ENCODE results near the gene AUTS2.
"Not testable (repeated sequence)": the region's sequence is repeated elsewhere in the genome, so short reads cannot be mapped to it uniquely, and the experiment has no call there.

AUTS2 gene

DNA sequence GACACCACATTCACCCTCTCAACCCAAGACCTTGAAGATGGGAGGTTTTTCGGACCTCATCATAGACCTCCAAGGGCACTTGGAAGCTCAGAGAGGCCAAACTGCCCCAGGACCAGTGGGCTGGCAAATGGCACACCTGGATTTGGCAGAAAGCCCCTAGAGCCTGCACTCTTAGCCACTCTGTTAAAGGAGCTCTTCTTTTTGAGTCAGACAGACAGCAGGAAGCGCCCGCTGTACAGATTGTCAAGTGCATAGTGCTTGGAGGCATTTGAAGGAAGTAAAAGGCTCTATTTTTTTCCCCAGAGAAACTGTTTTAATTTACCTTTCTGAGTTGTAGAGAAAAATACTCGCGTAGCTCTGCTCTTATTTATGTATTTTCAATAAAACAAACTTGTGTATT is 1125.1 kb downstream of the AUTS2 start:
- no peak for TF ChIP-seq POLR2A (IDR thresholded peaks at IDR 0.05; ENCODE audit: low read depth, low read length)
- no peak for TF ChIP-seq TAF1 (IDR thresholded peaks at IDR 0.05; ENCODE audit: low read depth, low read length)
- TF ChIP-seq SPI1 (IDR thresholded peaks at IDR 0.05; ENCODE audit: low read depth, low read length): no peak
- no peak for TF ChIP-seq PAX5 (IDR thresholded peaks at IDR 0.05; ENCODE audit: insufficient read depth, low read length, severe bottlenecking)
- no peak for TF ChIP-seq POU2F2 (IDR thresholded peaks at IDR 0.05; ENCODE audit: low read depth, low read length)
- no peak for TF ChIP-seq POLR2AphosphoS5 (IDR thresholded peaks at IDR 0.05; ENCODE audit: low read depth, low read length)
- no peak for DNase-seq (ENCODE audit: insufficient read length, low spot score)
- no peak for FAIRE-seq

DNA sequence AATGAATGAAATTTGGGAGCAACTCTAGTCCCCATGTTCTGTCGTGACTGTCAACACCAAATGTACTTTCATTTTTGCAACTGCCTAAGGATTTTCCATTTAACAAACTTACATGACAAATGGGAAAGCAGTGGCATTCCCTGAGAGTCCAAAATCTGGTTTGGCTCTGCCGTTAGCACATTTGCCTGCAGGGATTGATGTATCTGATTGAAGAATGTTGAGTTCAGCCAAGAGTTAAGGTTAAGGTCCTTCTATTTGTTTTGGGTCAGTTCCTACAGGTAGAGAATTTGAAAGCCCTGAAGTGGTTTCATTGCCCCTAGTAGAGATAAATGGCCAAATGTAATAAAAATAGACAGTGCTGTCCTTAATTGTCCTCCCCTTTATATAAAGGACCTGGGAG is 1127.2 kb downstream of the AUTS2 start:
- no peak for DNase-seq (ENCODE audit: insufficient read length, low spot score)
- no peak for TF ChIP-seq TAF1 (IDR thresholded peaks at IDR 0.05; ENCODE audit: low read depth, low read length)
- no peak for TF ChIP-seq SPI1 (IDR thresholded peaks at IDR 0.05; ENCODE audit: low read depth, low read length)
- no peak for TF ChIP-seq PAX5 (IDR thresholded peaks at IDR 0.05; ENCODE audit: insufficient read depth, low read length, severe bottlenecking)
- no peak for TF ChIP-seq POLR2A (IDR thresholded peaks at IDR 0.05; ENCODE audit: low read depth, low read length)
- TF ChIP-seq POLR2AphosphoS5 (IDR thresholded peaks at IDR 0.05; ENCODE audit: low read depth, low read length): no peak
- no peak for TF ChIP-seq POU2F2 (IDR thresholded peaks at IDR 0.05; ENCODE audit: low read depth, low read length)
- no peak for FAIRE-seq

DNA sequence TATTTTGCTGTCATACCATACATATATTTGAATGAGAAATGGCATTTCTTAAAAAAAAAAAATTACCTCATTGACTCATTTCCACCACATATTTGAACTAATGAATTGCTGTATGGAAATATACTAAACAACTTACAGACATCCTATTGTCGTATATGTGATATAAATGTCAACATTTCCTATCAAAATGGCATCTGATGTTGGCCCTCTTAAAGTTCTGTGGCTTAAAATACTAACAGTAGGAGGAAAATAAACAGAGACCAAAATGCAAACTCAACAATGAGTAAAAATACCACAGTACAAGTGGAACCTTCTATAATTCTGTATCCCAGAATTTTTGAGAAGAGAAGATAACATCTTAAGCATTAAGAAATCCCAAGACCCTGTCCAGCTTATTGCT is 1128.0 kb downstream of the AUTS2 start:
- DNase-seq (ENCODE audit: insufficient read length, low spot score): no peak
- no peak for FAIRE-seq
- TF ChIP-seq TAF1 (IDR thresholded peaks at IDR 0.05; ENCODE audit: low read depth, low read length) (no peak), POLR2A (IDR thresholded peaks at IDR 0.05; ENCODE audit: low read depth, low read length) (no peak), POLR2AphosphoS5 (IDR thresholded peaks at IDR 0.05; ENCODE audit: low read depth, low read length) (no peak), POU2F2 (IDR thresholded peaks at IDR 0.05; ENCODE audit: low read depth, low read length) (no peak), SPI1 (IDR thresholded peaks at IDR 0.05; ENCODE audit: low read depth, low read length) (no peak), PAX5 (IDR thresholded peaks at IDR 0.05; ENCODE audit: insufficient read depth, low read length, severe bottlenecking) (no peak)

DNA sequence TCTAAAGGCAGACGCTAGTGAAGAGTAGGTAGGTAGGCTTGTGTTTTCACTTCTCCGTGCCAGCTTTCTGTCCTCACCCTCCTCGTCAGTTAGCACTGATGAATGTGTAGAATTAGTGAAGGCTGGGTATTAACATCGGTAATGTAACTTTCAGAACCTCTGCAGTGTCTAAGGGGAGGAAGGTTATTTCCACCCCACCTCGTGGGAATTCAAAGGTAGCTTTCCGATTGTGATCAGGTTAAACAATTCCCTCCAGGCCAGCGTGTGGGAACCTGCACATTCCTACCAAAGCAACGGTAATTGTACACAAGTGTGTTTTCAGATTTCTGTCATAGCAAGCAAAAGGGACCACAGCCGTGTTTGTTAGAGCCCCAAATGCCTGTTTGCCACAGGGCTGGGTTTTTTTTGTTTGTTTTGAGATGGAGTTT is 1128.7 kb downstream of the AUTS2 start:
- TF ChIP-seq POLR2AphosphoS5 (IDR thresholded peaks at IDR 0.05; ENCODE audit: low read depth, low read length) (no peak), TAF1 (IDR thresholded peaks at IDR 0.05; ENCODE audit: low read depth, low read length) (no peak), POLR2A (IDR thresholded peaks at IDR 0.05; ENCODE audit: low read depth, low read length) (no peak), SPI1 (IDR thresholded peaks at IDR 0.05; ENCODE audit: low read depth, low read length) (no peak), POU2F2 (IDR thresholded peaks at IDR 0.05; ENCODE audit: low read depth, low read length) (no peak), PAX5 (IDR thresholded peaks at IDR 0.05; ENCODE audit: insufficient read depth, low read length, severe bottlenecking) (no peak)
- DNase-seq (ENCODE audit: insufficient read length, low spot score): no peak
- FAIRE-seq: peak; percentile 58

DNA sequence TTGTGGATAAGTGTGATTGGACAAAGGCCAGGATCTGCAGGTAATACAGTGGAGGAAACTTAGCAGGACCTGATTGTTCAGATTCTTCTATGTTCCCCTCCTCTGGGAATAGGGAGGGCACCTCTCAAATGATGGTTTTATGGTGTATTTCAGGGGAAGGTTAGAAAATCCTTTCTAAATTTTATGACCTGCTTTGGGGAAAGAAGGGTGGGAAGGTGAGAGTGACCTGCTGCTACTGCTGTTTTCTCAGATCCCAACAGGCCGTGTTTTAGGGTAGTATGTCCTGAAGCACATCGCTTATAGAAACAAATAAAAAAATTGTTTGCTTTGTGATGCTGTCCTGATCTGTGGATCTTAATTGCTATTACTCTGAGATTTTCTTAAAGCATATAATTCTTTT is 1129.6 kb downstream of the AUTS2 start:
- DNase-seq (ENCODE audit: insufficient read length, low spot score): no peak
- FAIRE-seq: no peak
- TF ChIP-seq POLR2AphosphoS5 (IDR thresholded peaks at IDR 0.05; ENCODE audit: low read depth, low read length) (no peak), POLR2A (IDR thresholded peaks at IDR 0.05; ENCODE audit: low read depth, low read length) (no peak), SPI1 (IDR thresholded peaks at IDR 0.05; ENCODE audit: low read depth, low read length) (no peak), TAF1 (IDR thresholded peaks at IDR 0.05; ENCODE audit: low read depth, low read length) (no peak), POU2F2 (IDR thresholded peaks at IDR 0.05; ENCODE audit: low read depth, low read length) (no peak), PAX5 (IDR thresholded peaks at IDR 0.05; ENCODE audit: insufficient read depth, low read length, severe bottlenecking) (no peak)

DNA sequence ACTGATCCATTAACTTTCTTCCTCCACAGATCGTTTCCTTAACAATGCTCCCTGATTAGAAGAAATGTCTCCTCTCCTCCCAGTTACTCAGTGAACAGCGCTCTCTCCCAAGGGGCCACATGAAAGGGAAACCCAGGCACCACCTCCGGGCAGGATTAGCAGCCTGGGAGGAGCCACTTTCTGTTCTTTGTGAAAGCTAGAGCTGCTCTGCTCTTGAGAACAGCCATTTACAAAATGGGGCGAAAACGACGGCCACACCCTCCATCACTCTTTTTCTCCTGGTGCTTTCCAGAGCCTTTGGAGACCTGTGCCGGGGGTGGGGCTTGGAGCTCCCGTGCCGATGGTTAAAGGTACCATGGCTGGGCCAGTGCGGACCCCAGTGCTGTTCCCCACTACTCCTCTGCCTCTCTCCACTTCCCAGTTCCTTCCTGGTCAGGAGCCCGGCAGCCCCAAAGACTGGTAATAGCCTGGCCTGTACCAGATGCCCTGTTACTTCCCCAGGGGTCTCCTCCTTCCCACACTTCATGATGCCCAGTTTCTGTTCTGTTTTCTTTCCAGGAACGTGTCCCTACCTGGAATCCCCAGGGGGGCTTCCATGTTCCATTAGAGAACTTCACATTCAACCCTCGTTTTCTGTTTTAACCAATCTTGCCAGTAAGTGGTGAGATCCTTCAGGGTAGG is 1130.7 kb downstream of the AUTS2 start:
- TF ChIP-seq TAF1 (IDR thresholded peaks at IDR 0.05; ENCODE audit: low read depth, low read length) (no peak), SPI1 (IDR thresholded peaks at IDR 0.05; ENCODE audit: low read depth, low read length) (no peak), POLR2AphosphoS5 (IDR thresholded peaks at IDR 0.05; ENCODE audit: low read depth, low read length) (no peak), PAX5 (IDR thresholded peaks at IDR 0.05; ENCODE audit: insufficient read depth, low read length, severe bottlenecking) (no peak)
- FAIRE-seq (no peak), DNase-seq (ENCODE audit: insufficient read length, low spot score) (no peak)

DNA sequence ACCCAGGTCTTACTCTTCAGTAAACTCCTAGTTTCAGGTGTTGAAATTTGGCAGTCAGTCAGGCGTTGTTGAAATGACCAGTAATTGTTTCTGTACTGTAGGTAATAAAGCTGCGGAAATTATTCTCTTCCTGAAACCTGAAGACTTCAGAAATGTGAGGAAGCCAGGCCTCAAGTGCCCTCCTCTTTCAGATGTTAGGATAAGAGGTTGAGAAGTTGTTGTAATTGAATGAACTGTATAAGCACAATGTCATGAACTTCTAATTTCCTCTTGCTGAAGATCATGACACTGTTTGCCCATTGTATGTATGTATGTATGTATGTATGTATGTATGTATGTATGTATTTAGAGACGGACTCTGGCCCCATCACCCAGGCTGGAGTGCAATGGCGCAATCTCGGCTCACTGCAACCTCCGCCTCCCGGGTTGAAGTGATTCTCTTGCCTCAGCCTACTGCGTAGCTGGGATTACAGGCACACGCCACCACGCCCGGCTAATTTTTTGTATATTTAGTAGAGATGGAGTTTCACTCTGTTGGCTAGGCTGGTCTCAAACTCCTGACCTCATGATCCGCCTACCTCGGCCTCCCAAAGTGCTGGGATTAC is 1131.4 kb downstream of the AUTS2 start:
- not testable (repeated sequence) for DNase-seq (ENCODE audit: insufficient read length, low spot score); FAIRE-seq

DNA sequence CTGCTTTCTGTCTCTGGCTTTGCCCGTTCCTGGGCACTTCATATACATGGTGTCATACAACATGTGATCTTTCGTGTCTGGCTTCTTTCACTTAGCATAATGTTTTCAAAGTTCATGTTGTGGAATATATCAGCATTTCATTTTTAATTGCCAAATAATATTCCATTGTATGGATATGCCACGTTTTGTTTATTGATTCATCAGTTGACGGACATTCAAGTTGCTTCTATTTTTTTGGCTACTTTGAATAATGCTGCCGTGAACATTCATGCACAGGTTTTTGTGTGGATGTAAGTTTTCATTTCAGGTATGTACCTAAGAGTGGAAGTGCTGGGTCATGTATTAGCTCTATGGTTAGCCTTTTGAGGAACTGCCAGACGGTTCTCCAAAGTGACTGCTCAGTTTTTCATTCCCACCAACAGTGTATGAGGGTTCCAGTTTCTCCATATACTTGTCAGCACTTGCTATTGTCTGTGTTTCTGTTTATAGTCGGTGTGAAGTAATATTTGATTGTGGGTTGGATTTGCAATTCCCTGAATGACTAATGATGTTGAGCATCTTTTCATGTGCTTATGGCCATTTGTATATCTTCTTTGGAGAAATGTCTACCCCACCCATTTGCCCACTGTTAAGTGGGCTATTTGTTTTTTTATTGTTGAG is 1132.3 kb downstream of the AUTS2 start:
- TF ChIP-seq PAX5 (IDR thresholded peaks at IDR 0.05; ENCODE audit: insufficient read depth, low read length, severe bottlenecking) (no peak), SPI1 (IDR thresholded peaks at IDR 0.05; ENCODE audit: low read depth, low read length) (no peak), POLR2A (IDR thresholded peaks at IDR 0.05; ENCODE audit: low read depth, low read length) (no peak), POLR2AphosphoS5 (IDR thresholded peaks at IDR 0.05; ENCODE audit: low read depth, low read length) (no peak), TAF1 (IDR thresholded peaks at IDR 0.05; ENCODE audit: low read depth, low read length) (no peak), POU2F2 (IDR thresholded peaks at IDR 0.05; ENCODE audit: low read depth, low read length) (no peak)
- DNase-seq (ENCODE audit: insufficient read length, low spot score) (no peak), FAIRE-seq (no peak)

DNA sequence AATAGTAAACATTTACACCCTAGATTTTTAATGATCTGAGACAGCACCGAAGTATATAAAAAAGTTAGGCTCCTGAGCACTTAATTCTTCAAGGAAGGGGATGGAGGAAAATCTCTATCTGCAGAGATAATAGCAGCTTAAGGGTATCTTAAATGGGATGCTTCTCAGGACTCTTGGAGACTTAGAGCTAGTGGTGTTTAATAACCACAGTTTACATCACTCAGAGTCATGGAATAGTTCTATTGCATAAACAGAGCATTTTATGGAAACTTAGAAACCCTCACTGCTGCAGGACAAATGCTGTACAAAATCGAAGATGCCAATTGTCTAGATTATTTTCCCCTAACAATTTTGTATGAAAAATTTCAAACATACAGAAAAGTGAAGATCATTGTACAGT is 1134.8 kb downstream of the AUTS2 start:
- DNase-seq (ENCODE audit: insufficient read length, low spot score) (no peak), FAIRE-seq (no peak)
- TF ChIP-seq POLR2AphosphoS5 (IDR thresholded peaks at IDR 0.05; ENCODE audit: low read depth, low read length): no peak
- TF ChIP-seq POU2F2 (IDR thresholded peaks at IDR 0.05; ENCODE audit: low read depth, low read length): no peak
- TF ChIP-seq TAF1 (IDR thresholded peaks at IDR 0.05; ENCODE audit: low read depth, low read length): no peak
- TF ChIP-seq SPI1 (IDR thresholded peaks at IDR 0.05; ENCODE audit: low read depth, low read length): no peak
- no peak for TF ChIP-seq POLR2A (IDR thresholded peaks at IDR 0.05; ENCODE audit: low read depth, low read length)
- TF ChIP-seq PAX5 (IDR thresholded peaks at IDR 0.05; ENCODE audit: insufficient read depth, low read length, severe bottlenecking): no peak

Data from GM12891 (cell line).